ENCODE data around the gene NDUFB11.

GRCh38 chrX:47191806-47192401, 47.4 kb upstream of the NDUFB11 start:
- TF ChIP-seq POLR2A (IDR thresholded peaks at IDR 0.05): no peak
- TF ChIP-seq CTCF (IDR thresholded peaks at IDR 0.05): no peak
- no peak for TF ChIP-seq EP300 (IDR thresholded peaks at IDR 0.05)
- no peak for TF ChIP-seq POLR2AphosphoS5 (IDR thresholded peaks at IDR 0.05)
